Activated T-cell treated with anti-CD3 and anti-CD28 coated beads for 4 hours (primary cell): ENCODE results near the gene STK25.

Source experiments
- DNase-seq: peaks from one replicate; pipeline ENCODE4 v3.0.0-alpha.2; 2020

The STK25 gene

GRCh38 chr2:241508240-241509154 is at the start of gene STK25:
STK25 (minus strand) TSS chr2:241508584; CDS start chr2:241508035, 549 bp downstream.
- peak; percentile 96 for DNase-seq

DNA sequence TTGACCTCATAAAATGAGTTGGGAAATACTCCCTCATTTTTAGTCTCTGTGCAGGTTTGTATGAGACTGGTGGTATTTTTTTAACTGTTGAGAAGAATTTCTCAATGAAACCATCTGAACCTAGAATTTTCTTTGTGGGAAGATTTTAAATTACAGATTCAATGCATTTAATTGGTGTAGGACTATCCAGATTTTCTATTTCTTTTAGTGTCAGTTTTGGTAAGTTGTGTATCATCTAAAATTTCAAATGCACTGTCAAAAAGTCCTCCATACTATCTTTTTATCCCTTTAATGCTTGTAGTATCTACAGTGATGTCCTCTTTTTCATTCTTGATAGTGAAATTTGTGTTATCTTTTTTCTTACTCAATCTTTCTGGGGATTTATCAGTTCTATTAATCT is 48.4 kb upstream of the STK25 start:
- no peak for DNase-seq

GRCh38 chr2:241555711-241556110 is 47.3 kb upstream of the STK25 start:
- DNase-seq: no peak

DNA sequence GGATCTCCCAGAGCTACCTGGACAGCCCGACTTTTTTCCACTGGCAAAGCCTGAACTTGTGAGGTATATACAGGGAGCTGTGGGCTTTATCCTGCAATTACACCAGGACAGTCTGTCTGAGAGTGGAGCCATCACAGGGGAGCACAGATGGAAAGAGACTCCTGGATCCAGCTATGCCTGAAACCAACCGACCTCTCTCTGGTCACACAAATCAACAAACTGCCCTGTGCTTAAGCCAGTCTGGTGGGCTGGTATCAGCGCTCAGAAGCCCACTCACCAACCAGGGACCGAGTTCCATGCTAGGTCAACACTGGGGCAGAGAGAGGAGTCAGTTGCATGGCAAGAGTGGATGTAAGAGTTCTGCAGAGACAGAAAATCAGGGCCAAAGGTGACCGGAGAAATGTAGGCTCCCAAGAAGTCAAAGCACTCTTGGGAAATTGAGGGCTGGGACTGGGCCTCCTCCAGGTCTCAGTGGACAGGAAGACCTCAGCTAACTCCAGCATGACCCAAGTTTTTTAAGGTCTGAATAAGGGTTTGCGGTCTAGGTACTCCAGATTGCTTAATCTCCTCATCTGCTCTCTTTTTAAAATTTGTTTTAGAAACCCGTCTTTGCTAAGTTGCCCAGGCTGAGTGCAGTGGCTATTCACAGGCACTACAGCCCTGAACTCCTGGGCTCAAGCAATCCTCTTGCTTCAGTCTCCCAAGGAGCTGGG is 46.4 kb upstream of the STK25 start:
- no peak for DNase-seq

DNA sequence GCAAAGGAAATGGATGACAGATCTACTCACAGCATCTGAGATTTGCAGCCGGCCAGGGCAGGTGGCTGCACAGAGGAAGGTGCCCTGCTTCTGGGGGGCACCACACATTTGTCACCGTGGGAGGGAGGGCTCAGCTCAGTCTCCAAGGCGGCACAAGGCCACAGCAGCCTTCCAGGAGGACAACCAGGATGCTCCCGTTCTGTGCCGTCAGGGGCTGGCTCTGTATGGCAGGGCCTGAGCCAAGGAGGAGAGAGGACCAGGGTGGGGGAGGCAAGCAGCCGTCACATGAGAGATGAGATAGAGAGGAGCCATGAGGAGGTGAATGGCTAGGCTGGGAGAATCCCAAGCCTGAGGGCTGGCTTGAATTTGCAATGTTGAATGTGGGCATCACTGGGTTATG is 45.6 kb upstream of the STK25 start:
- no peak for DNase-seq

DNA sequence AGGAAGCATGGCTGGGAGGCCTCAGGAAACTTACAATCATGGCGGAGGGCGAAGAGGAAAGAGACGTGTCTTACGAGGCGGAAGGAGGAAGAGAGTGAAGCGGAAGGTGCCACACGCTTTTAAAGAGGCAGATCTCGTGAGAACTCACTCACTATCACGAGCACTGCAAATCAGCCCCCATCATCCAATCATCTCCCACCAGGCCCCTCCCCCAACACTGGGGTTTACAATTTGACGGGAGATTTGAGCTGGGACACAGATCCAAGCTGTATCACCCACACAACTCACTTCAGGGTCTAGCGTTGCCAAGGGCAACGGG is 45.1 kb upstream of the STK25 start:
- DNase-seq: no peak

- DNase-seq: no peak
These were observed 43.8 kb upstream of the STK25 start for GRCh38 chr2:241551998-241552737.

DNA sequence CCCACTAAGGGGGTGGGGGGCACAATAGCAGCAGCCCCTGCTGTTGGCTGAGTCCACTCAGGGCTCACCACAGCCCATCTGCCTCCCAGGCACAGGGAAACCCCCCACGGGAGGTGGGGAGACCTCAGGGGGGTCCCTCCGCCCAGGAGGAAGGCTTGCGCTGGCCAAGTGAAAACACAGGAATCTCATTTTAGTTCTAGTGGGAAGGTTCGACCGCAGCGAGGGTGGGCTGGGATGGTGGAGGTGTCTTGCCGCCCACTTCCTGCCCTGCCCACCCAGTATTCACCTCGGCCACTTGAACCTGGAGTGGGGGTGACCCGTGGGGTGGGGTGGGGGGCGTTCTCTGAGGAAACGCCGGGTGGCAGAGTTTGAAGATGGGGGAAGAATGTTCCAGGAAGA is 43.2 kb upstream of the STK25 start:
- no peak for DNase-seq

DNA sequence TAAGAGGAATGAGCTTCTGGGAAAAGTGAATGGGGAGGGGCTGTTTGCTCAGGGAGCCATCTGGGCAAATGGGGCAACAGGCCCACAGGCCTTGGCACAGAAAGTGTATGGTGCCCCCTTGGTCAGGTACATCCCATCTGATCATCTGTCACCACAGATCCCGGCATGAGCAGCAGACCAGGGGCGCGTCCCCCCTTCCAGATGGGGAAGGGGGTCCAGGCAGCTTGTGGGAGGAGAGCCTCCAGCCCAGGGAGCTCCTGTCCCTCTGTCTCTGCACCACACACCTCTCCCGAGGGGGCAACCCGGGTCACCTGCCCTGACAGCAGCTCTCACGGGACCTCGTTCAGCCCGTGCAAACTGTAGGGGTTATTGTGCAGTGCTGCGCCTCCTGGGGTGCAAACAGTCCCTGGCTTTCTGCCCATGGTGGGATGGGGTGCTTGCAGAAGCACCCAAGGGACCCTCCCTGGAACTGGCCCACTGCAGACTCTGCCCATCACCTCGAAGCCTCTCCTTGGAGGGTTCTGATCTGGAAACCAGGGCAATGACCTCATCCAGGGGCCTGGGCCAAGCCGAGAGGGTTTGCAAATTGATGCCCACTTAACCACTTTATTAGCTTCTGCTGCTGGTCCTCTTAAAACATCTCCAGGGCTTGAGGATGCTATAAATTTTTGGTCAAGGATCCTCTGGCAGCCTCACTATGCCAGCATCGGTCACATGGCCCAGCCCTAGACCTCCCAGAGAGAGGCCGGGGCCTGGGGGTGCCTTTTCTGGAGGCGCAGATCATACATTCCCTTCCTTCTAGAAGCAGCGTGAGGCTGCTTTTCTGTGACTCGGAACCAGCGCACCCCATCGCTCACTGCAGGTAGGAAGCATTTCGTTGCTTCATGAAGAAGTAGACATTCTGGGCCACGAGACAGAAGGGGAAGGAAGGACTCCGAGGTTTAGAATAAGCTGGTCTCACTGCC is 42.5 kb upstream of the STK25 start:
- DNase-seq: no peak

- no peak for DNase-seq
These were observed 40.1 kb upstream of the STK25 start for GRCh38 chr2:241548451-241548835.

DNA sequence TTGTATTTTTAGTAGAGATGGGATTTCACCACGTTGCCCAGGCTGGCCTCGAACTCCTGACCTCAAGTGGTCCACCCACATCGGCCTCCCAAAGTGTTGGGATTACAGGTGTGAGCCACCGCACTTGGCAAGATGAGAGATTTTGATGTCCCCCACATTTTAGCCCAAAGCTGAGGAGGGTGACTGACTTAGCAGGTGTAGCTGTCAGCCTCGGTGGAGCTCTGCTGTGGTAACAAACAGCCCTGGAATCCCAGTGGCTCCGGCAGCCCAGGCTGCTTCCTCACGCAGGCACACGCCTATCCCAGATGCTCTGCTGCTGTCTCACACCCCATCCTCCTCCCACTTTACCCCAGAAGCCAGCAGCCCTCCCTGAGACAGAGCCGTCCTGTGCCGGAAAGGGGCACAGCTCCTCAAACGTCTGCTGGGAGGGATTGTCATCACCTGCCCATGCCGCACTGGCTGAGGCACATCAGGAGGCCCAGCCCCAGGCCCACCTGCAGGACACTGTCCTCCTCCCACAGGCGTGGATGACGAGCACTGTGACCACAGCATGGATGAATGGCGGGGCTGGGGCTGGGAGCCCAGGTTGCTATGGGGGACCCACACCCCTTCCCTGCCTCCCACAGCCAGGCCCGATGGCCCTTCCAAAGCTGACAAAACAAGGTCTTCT is 39.5 kb upstream of the STK25 start:
- DNase-seq: no peak

DNA sequence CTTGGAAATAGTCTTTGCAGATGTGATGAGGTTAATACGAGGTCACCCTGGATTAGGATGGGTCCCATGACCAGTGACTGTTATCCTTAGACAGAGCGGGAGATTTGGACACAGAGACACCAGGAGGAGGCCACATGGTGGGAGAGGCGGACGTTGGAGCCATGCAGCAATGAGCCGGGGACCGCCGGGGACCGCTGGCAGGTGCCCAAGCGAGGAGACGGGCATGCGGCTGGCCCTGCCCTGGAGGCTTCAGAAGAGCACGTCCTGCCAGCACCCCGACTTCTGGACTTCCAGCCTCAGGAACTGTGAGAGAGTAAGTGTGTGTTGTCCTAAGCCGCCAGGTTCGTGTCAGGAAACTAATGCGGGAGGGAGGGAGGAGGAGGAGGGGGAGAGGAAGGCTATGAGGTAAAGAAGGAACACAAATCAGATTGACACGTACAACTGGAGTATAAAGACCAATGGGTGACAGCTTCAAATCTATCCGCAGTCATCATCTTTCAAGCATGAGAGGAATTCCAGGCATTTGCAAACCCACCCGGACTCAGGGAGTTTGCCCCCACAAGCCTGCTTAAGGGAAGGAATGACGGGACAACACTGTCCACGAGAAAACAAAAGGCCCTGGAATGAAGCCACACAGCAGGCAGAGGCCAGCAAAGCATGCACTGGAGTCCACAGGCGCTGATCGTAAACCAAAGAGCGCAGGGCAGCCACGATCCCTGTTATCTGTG is 38.6 kb upstream of the STK25 start:
- DNase-seq: no peak

DNA sequence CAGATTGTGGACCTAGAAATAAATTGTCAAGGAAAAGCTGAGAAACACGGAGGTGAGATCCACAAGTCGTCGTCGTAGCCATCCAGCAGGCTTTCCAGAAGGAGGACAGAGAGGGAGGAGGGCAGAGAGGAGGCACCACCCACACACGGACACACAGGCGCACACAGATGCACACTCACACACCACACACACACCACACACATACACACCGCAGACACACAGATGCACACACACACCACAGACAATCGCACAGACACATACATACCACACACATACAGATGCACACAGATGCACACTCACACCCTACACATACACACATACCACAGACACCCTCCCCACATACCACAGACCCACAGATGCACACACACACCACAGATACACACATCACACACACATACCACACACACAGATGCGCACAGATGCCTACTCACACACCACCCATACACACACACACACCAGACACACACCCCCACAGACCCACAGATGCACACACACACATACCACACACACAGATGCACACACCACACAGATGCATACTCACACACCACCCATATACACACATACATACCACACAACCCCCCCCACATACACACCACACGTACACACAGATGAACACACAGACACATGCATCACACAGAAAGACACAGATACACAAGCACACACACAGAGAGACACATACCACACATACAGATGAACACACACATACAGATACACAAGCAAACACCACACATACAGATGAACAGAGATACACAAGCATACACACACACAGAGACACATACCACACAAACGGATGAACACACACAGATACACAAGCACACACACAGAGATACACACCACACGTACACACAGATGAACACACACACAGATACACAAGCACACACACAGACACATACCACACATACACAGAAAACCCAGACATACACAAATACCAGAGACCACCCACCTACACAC is 37.4 kb upstream of the STK25 start:
- no peak for DNase-seq

GRCh38 chr2:241545106-241545505 is 36.7 kb upstream of the STK25 start:
- DNase-seq: no peak

- no peak for DNase-seq
These were observed 33.9 kb upstream of the STK25 start for GRCh38 chr2:241542278-241542605.

GRCh38 chr2:241541564-241542277 is 33.3 kb upstream of the STK25 start:
- no peak for DNase-seq

DNA sequence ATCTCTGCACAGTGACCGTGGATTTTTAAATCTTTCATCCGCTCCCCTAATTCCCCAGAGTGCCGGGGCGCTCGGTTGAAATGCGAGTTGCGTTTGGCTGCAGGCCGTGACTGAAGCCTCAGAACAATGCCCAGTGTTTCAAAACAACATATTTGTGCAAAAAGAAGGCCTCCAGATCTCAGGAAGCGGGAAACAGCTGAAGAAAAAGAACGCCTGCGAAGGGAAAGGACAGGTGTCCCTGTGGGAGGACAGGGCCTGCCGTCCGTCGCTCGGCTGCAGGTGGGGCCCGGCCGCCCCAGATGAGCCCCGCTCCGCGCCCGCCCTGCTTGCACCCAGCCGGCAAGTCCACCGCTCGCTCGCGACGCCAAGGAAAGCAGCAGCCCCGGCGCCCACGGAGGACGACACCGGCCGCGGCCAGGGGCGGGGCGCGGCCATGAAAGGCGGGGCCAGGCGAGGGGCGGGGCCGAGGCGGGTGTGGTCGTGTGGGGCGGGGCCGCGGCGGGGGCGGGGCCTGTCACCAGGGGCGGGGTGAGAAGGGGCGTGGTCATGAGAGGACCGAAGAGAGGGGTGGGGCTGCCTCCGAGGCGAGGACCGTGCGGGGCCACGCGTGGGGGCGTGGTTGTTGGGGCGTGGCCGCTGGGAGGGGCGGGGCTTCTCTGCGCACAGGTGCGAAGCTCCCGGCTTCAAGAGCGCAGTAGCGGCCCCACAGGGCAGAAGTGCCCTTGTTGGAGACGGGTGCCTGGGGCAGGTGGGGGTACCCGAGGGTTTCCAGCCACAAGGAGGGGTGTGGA is 32.6 kb upstream of the STK25 start:
- DNase-seq: peak; percentile 46

- DNase-seq: no peak
These were observed 32.0 kb upstream of the STK25 start for GRCh38 chr2:241540401-241540770.
